ENCODE results near the gene DAGLB.
"Not testable (repeated sequence)": the region's sequence is repeated elsewhere in the genome, so short reads cannot be mapped to it uniquely, and the experiment has no call there.

Gene DAGLB

GRCh38 chr7:6447581-6448199 is at the start of gene DAGLB:
Gene DAGLB, minus strand, starts transcription at chr7:6447954. Its CDS starts 112 bp downstream, at chr7:6447842.
- DNase-seq: peak; percentile 99

- DNase-seq: no peak
These were observed 49.8 kb upstream of the DAGLB start for GRCh38 chr7:6497637-6497905.

- no peak for DNase-seq
These were observed 49.3 kb upstream of the DAGLB start for GRCh38 chr7:6496842-6497636.

- DNase-seq: no peak
These were observed 48.0 kb upstream of the DAGLB start for GRCh38 chr7:6495597-6496262.

GRCh38 chr7:6494365-6494764 is 46.6 kb upstream of the DAGLB start:
- DNase-seq: no peak

- no peak for DNase-seq
These were observed 43.4 kb upstream of the DAGLB start for GRCh38 chr7:6491194-6491593.

GRCh38 chr7:6489612-6490011 is 41.9 kb upstream of the DAGLB start:
- DNase-seq: no peak

- no peak for DNase-seq
These were observed 39.4 kb upstream of the DAGLB start for GRCh38 chr7:6487184-6487545.

GRCh38 chr7:6486438-6487183 is 38.9 kb upstream of the DAGLB start:
- DNase-seq: no peak

- no peak for DNase-seq
These were observed 35.0 kb upstream of the DAGLB start for GRCh38 chr7:6482743-6483119.

GRCh38 chr7:6482307-6482706 is 34.6 kb upstream of the DAGLB start:
- no peak for DNase-seq

GRCh38 chr7:6481445-6481844 is 33.7 kb upstream of the DAGLB start:
- DNase-seq: no peak

- no peak for DNase-seq
These were observed 32.5 kb upstream of the DAGLB start for GRCh38 chr7:6480323-6480660.

GRCh38 chr7:6479067-6479466 is 31.3 kb upstream of the DAGLB start:
- DNase-seq: no peak

- no peak for DNase-seq
These were observed 30.4 kb upstream of the DAGLB start for GRCh38 chr7:6478186-6478585.

GRCh38 chr7:6477318-6477660 is 29.5 kb upstream of the DAGLB start:
- DNase-seq: no peak

- no peak for DNase-seq
These were observed 29.0 kb upstream of the DAGLB start for GRCh38 chr7:6476596-6477317.

GRCh38 chr7:6475433-6476186 is 27.9 kb upstream of the DAGLB start:
- DNase-seq: no peak

GRCh38 chr7:6465862-6466261 is 18.1 kb upstream of the DAGLB start:
- DNase-seq: no peak

- not testable (repeated sequence) for DNase-seq
These were observed 15.9 kb upstream of the DAGLB start for GRCh38 chr7:6463609-6464008.

- no peak for DNase-seq
These were observed 14.3 kb upstream of the DAGLB start for GRCh38 chr7:6461946-6462550.

GRCh38 chr7:6460990-6461584 is 13.3 kb upstream of the DAGLB start:
- no peak for DNase-seq
